Lung (tissue), 12 donors: Measurements from ENCODE around the gene MLH3. TPM values are rescaled to one million over a fixed set of nuclear protein-coding genes. Genes with fewer than 3 reads are reported as not detected.

Experiments
- ATAC-seq: fragments of 200-7000 bp; cut with Tn5 transposase; one replicate; pipeline ENCODE4 v1.9.1; 2020; ENCODE audit warnings: moderate number of reproducible peaks; ENCODE audit not compliant: insufficient read depth, low FRiP score
- DNase-seq, 3 donors: peaks; one replicate each; pipeline ENCODE4 v3.0.0-alpha.2; 2013 to 2017
- H3K27ac ChIP-seq, 2 donors: one replicate each; pipeline ENCODE4 v1.5.1; 2013; ENCODE audit warnings: mild to moderate bottlenecking in 2 of 2, moderate library complexity in 2 of 2, control low read depth in 1 of 2, inconsistent platforms in 1 of 2, low read depth in 1 of 2, low read length in 1 of 2
- H3K27me3 ChIP-seq, 3 donors: one replicate each; pipeline ENCODE4 v1.5.1; 2013; ENCODE audit warnings: low read length in 2 of 3; ENCODE audit not compliant: control insufficient read depth in 3 of 3, insufficient read depth in 3 of 3
- H3K36me3 ChIP-seq, 4 donors: one replicate each; pipeline ENCODE4 v1.5.1; 2013; ENCODE audit warnings: low read length in 4 of 4, mild to moderate bottlenecking in 1 of 4, moderate library complexity in 1 of 4; ENCODE audit not compliant: control insufficient read depth in 4 of 4, insufficient read depth in 4 of 4
- H3K4me1 ChIP-seq, 5 donors: one replicate each; pipeline ENCODE4 v1.5.1; 2013; ENCODE audit warnings: low read length in 5 of 5, mild to moderate bottlenecking in 2 of 5, moderate library complexity in 1 of 5; ENCODE audit not compliant: control insufficient read depth in 5 of 5, insufficient read depth in 5 of 5
- H3K4me3 ChIP-seq: one replicate; pipeline ENCODE4 v1.5.1; 2013; ENCODE audit warnings: mild to moderate bottlenecking, control low read depth, moderate library complexity
- H3K9ac ChIP-seq, 2 donors: one replicate each; pipeline ENCODE4 v1.5.1; 2013; ENCODE audit warnings: low read length in 2 of 2, control low read depth in 1 of 2; ENCODE audit not compliant: insufficient read depth in 1 of 2
- H3K9me3 ChIP-seq, 4 donors: one replicate each; pipeline ENCODE4 v1.5.1; 2013; ENCODE audit warnings: low read length in 3 of 4, mild to moderate bottlenecking in 1 of 4, moderate library complexity in 1 of 4; ENCODE audit not compliant: control insufficient read depth in 4 of 4, insufficient read depth in 3 of 4
- CTCF ChIP-seq: IDR thresholded peaks from 2 replicates; pipeline ENCODE4 v1.5.1; 2012; ENCODE audit warnings: mild to moderate bottlenecking; ENCODE audit errors: control extremely low read depth, extremely low read depth
- whole genome bisulfite sequencing, 2 donors: extraction: QIAGEN DNeasy Blood & Tissue Kit; methylation state at CpG; one replicate each; pipeline ENCODE4 v1.1.7; 2013; 5-methylcytosine and 5-hydroxymethylcytosine counted together
- polyA plus RNA-seq, 2 donors: library from polyadenylated mRNA; stranded (reverse); fragments of 200-250 nt; gene quantifications; one replicate each; pipeline ENCODE4 v1.2.1, GENCODE V29; 2013
- total RNA-seq, 2 donors: library from RNA; depleted of rRNA in 1 of 2; stranded (reverse); fragments of >200 nt in 1 of 2; gene quantifications; one replicate each; pipeline ENCODE4 v1.2.1, GENCODE V29; 2014 to 2021
- donor health status: control.
- donor health status: control.
- donor health status: Bipolar disorder and iron deficiency.
- donor health status: healthy.
- donor health status: DM: yes; HTN: yes; CAD: no.

The MLH3 gene
- total and polyA plus RNA-seq, 4 donors = 10.1 to 60.6 (median 19.9) TPM

GRCh38 chr14:75079521-75079920, 28.3 kb upstream of the MLH3 start:
- DNase-seq = no peak
- Histone ChIP-seq H3K36me3 (peaks cover 6 to 24% (median 13%) of the 10 kb centered on the region in 4 donors), H3K9ac (no peak overlapping the region), H3K27me3 (no peaks in the 10 kb centered on the region), H3K27ac (no peak overlapping the region), H3K9me3 (no peaks in the 10 kb centered on the region), H3K4me1 (peaks cover 0 to 30% (median 12%) of the 10 kb centered on the region in 5 donors), H3K4me3 (no peak overlapping the region)
- ATAC-seq = no peak
- TF ChIP-seq CTCF = no peak
- 46 to 49% methylated on average over 4 of the region's 4 CpGs for WGBS, 2 donors

- Histone ChIP-seq H3K36me3 (peaks cover 0 to 10% (median 2%) of the 10 kb centered on the region in 4 donors), H3K9ac (no peak overlapping the region), H3K4me3 (no peak overlapping the region), H3K9me3 (no peaks in the 10 kb centered on the region), H3K27me3 (no peaks in the 10 kb centered on the region), H3K4me1 (peaks cover 0 to 26% (median 10%) of the 10 kb centered on the region in 5 donors), H3K27ac (no peak overlapping the region)
- no peak for TF ChIP-seq CTCF
- ATAC-seq = no peak
- no peak for DNase-seq
Observed at GRCh38 chr14:75077794-75078193, 26.5 kb upstream of the MLH3 start.

- Histone ChIP-seq H3K27me3 (no peaks in the 10 kb centered on the region), H3K4me3 (no peak overlapping the region), H3K27ac (peak overlapping the region; percentile 88 to 93), H3K9me3 (no peaks in the 10 kb centered on the region), H3K9ac (peak overlapping the region in 1 of 2 donors; percentile 75), H3K36me3 (no peaks in the 10 kb centered on the region), H3K4me1 (peaks cover 0 to 18% (median 3%) of the 10 kb centered on the region in 5 donors)
- 67 to 83% methylated on average over 9 of the region's 9 CpGs for whole genome bisulfite sequencing, 2 donors
- DNase-seq (no peak), ATAC-seq (no peak)
- no peak for TF ChIP-seq CTCF
Observed at GRCh38 chr14:75070383-75070782, 19.1 kb upstream of the MLH3 start.

- peak; percentile 2 for ATAC-seq
- 40 to 60% methylated on average over 12 of the region's 12 CpGs for WGBS, 2 donors
- Histone ChIP-seq H3K9me3 (no peaks in the 10 kb centered on the region), H3K27ac (peak overlapping the region; percentile 88 to 93), H3K4me3 (peak overlapping the region; percentile 45), H3K27me3 (no peaks in the 10 kb centered on the region), H3K9ac (peak overlapping the region; percentile 59 to 75), H3K4me1 (peaks cover 0 to 18% (median 3%) of the 10 kb centered on the region in 5 donors), H3K36me3 (no peaks in the 10 kb centered on the region)
- TF ChIP-seq CTCF = no peak
- no peak for DNase-seq
Observed at GRCh38 chr14:75069811-75070145, 18.5 kb upstream of the MLH3 start.
